Neural cell (in vitro differentiated cells): ENCODE results near the gene HMX1.

ENCODE experiments used
- CTCF ChIP-seq: fragments of 450-650 bp; IDR thresholded peaks from 2 replicates; pipeline ENCODE4 v1.5.1; 2014; ENCODE audit warnings: antibody characterized with exemption, mild to moderate bottlenecking, moderate library complexity; ENCODE audit not compliant: poor library complexity, severe bottlenecking
- EZH2 ChIP-seq: fragments of 200-600, 300-800 bp; shearing (Covaris generic), sonication (generic); IDR thresholded peaks from 2 replicates; pipeline ENCODE4 v1.6.1; 2014; ENCODE audit warnings: antibody characterized with exemption, low read length, borderline replicate concordance, mild to moderate bottlenecking; ENCODE audit not compliant: insufficient read depth, poor library complexity, severe bottlenecking

- TF ChIP-seq EZH2 (no peak), CTCF (no peak)
Measured at GRCh38 chr4:8865681-8866310, 5.8 kb downstream of the HMX1 start.
